Measurements from ENCODE around the gene GATD1.

GRCh38 chr11:818396-819128 lies 41.3 kb upstream of the GATD1 start, which contains the start of gene PNPLA2:
- no peak for TF ChIP-seq CTCF (conservative IDR thresholded peaks at IDR 0.05 in 1 of 2, IDR thresholded peaks at IDR 0.05 in 1 of 2; ENCODE audit: extremely low read depth in 1 of 2, insufficient read depth in 1 of 2, low read depth in 1 of 2, low read length in 2 of 2)
- TF ChIP-seq EZH2 (IDR thresholded peaks at IDR 0.05; ENCODE audit: borderline replicate concordance, low read length), result no peak
